Activated T-cell treated with anti-CD3 and anti-CD28 coated beads, Interleukin-2, amount 50 U/mL, for 48 hours (primary cell): ENCODE measurements around the gene IQSEC3.
A peak's percentile ranks its signal among the peaks of the same experiment; 100 is the strongest.
"Not testable (repeated sequence)": the region's sequence is repeated elsewhere in the genome, so short reads cannot be mapped to it uniquely, and the experiment has no call there.

Source experiments
- DNase-seq, 2 experiments: peaks; one replicate each; pipeline ENCODE4 v3.0.0-alpha.2; 2020

The IQSEC3 gene

DNA sequence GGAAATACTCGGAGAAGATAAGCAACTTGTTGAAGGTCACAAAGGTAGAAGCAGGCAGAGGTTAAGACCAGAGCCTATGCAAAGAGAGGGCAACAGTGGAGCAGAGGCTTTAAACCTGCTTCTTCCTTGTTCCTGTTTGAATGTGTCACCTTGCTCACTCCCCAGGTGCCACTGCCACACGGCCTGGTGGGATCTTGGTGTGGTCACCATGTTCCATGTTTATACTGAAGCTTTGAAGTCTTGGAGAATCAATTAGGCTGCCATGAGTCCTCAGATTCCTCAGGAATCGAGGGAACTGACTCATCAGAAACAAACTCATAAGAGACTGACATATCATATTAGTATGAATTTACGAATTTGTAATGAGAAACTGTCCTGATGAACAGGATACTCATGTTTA is 46.8 kb downstream of the IQSEC3 start:
- no peak for DNase-seq

DNA sequence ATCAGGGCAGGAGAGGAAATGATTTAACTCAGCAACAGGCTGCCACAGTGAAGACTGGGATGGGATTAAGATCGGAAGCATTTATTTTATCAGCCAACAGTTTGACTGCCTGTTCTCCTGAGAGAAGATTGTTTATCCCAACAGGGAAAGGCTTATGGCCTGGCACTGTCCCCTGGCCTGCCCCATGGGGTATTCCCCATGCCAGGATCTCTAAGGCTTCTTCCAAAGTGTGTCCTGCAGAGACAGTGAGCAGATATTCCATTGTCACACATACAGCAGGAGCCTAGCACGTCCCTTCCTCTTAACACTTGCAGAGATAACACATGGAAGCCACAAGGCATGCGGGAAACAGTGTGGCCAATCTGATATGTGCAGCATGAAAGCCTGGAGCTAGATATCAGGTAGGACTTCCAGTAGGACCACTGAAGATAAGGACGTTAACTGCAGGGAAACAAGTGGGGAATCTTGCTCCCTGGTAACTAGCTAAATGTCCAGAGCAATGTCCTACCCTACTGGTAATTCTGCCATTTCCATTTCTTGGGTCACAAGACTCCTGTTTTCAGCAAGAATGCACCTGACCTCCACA is 48.2 kb downstream of the IQSEC3 start:
- no peak for DNase-seq

DNA sequence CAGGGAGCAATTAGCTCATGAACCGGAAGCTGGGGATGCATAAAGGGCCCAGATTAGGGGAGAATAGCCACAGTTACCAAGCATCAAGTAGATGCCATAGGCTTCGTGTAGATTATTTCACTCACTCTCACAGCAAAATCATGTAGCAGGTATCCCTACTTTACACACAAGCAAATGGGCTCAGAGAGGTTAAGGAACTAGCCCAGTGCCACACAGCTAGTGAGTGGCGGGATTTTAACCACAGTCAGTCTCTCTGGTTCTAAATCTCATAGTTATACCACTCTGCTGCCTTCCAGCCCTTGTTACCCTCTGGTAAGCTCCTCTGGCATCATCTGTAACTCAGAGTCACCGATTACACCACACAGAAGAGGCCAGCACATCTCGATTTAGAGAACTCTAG is 49.0 kb downstream of the IQSEC3 start:
- DNase-seq, result no peak

DNA sequence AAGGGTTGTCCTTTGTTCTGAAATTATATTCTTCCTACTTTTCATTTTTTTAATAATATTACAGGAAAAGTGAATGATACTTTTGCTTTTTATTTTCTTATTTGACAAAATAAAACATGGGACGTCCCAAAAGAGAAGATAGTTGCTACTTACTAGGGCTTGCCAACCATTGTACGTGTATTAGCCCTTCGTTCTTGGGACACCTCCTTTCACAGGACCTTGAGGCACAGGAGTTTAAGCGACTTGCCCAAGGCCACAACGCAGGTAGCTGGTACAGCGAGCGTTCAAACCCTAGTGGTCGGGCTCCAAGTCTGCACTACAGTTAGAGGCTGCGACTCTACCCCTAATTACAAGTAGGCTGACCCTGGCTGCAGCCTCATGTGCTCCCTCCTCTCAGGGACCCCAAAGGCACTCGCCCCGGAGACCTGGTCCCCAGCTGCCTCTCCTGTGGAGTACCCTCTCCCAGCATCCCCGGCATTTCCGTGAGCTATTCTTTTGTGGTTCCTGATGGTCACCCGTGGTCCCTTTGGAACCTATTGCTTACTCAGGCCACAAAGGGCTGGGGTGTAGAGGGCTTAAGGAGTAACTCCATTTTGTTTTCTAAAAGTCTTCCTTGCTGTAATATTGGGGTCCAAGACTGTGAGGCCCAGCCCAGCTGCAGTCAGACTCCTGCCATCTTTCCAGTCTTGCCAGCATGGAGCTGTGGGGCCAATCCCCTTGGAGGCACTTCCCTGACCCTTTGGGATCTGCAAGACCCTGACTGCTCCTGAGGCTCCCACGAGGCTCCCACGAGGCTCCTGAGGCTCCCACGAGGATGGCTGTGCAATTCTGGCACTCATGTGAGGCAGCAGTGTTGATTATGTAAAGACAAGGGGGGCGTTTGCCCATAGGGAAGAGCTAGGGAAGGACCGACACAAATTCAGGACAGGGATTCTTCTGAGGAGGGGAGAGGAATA is 49.7 kb downstream of the IQSEC3 start:
- DNase-seq, result no peak

DNA sequence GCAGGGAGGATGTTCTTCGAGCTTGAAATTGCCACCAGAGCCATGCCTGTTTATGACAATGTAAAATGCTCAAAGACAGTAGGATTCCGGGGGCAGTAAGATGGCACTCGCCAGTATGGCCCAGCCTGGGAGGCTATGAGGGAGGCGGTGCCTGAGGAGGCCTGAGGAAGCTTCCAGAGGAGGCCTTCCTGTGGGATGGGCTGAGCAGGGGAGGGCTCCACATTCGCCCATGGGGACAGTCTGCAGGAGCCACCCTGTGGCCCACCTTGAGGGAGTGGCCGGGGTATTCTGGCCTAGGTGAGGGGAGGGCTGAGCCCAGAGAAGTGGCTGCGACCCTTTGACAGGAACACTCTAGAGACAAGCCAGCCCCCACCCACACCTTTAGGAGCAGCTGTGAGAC is 50.7 kb downstream of the IQSEC3 start:
- DNase-seq, result no peak

DNA sequence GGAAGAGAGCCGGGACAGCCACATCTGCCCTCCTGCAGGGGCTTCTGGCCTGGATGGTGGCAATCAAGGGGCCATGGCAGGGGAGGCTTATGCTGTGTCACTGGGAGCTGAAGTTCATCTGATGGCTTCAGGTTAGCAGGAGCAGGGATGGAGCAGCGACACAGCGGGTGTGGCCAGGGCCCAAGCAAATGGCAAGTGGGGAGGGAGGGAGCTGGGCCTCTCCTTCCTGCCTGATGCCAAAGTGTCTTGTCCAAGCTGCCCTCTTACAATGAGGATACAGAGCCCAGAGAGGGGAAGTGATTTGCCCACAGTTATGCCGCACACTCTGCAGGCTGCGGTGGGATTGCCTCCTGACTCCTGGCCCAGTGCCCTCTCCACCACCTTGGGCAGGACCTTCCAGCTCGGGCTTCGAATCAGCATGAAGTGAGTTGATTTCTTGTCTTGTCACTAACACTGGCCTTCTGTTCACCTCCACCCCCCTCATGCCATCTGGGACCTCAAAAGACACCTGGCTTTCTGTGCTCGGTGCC is 51.3 kb downstream of the IQSEC3 start:
- no peak for DNase-seq

DNA sequence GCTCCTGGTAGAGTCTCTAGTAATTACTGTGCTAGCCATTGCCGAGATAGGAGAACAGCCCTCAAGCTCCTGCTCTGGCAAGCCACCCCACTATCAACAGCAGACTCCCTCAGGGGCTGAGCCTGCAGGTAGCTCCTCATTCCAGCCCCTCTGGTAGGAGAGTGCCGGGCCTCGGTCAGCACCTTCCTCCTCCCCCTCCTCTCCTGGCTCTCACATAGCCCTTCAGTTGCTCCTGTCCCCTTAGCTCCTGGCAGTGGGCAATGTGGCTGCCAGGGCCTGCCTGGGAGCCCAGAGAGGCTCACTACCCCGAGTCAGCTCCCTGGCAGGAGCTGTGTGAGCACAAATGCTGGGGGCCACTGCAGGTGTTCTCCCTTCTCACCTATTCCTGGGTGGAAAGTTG is 52.0 kb downstream of the IQSEC3 start:
- no peak for DNase-seq

DNA sequence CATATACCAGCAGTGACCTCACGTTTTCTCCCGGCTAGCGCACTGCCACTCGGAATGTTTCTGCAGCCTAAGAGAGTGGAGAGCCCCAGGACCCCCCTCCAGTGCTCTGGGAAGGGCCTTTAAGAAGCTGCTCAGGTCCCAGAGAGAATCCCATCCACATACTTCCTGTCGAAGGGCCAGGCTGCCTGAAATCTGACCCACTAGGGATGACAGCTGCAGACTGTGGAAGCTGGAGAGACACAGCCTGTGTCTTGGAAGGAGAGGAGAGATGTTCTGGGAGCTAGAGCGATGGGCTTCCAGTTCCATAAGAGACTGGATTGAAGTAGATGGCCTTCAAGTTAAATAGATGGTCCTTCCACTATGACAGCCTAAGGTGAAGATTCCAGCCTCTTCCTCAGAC is 54.4 kb downstream of the IQSEC3 start:
- DNase-seq, result no peak

DNA sequence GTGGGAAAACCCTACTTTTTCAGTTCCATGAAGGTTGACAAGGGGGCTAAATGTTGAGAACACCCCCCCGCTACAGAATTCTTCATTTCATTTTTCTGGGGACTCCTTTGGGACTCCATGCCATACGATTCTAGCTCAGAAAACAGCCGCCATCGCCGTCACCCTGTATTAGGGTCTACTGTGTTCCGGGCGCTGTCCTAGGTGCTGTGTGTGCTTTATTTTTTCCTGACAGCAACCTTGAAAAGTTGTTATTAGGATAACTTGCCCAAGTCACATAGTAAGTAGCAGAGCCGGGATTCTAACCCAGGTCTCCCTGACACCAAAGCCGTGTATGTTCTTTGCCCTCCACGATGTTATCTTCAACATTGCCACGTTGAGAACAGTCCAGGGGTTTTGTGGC is 55.1 kb downstream of the IQSEC3 start:
- no peak for DNase-seq

DNA sequence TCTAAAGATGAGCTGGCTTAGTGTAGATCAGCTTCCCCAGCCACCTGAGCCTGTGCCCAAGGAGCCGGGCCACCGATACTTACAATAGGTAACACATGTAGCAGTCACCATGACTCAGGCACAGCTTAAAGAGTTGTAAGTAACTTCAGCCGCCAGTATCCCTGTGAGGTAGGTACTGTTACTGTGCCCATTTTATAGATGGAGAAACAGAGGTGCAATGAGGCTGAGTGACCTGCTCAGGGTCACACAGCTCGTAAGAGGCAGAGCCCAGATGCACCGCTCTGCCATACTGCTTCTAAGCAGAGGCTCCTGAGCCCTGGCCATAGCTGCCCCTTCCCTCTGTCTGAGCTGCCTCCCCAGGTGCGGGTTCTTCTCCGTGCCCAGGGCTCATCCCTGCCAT is 58.5 kb downstream of the IQSEC3 start:
- no peak for DNase-seq

DNA sequence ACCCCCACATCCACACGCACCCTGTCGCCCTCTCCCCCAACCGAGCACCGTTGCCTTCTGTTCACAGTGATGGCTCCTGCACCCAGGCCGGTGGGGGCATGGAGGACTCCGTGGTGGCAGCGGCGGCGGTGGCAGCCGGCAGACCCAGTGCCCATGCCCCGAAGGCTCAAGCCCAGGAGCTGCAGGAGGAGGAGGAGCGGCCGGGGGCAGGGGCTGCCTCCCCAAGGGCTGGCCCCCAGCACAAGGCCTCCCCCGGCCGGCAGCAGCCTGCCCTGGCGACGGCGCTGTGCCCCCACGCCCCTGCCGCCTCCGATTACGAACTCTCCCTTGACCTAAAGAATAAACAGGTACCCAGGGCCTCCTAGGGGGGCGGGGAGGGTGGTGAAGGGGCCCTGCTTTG is 59.0 kb downstream of the IQSEC3 start:
- no peak for DNase-seq

DNA sequence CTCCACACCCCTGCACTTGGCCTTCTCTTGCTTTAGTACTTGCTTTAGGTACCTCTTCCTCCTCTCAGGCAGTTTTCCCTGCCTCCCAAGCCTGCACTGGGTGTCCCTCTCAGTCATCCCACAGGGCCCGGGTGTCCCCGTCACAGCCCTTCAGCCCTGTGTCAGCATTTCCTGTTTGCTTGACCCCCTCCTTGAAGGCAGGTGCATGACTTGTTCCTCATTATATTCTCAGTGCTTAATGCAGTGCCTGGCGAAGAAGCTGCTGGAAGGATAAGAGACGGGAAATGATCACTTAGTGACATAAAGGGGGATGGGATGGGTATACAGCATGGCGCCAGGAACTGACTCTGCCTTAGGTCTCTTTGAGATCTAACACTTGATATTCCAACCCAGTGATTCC is 61.5 kb downstream of the IQSEC3 start:
- no peak for DNase-seq

DNA sequence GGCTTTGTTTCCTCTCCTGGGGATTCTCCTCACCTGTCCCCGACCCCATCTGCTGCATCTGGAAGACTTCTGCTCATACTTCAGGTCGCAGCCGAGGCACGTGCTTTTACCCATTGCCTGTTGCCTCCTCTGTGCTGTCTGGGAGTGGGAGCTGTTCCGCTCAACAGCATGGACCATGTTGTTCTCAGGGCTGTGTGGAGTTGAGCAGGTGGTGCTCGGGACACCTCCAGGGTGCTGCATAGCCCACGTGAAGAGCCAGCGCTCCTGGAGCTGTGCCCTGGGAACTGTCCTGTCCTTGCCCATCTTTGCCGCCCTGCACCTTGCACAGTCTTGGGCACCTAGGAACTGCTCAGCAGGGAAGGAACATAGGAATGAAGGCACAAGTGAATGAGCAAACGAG is 62.4 kb downstream of the IQSEC3 start:
- no peak for DNase-seq

DNA sequence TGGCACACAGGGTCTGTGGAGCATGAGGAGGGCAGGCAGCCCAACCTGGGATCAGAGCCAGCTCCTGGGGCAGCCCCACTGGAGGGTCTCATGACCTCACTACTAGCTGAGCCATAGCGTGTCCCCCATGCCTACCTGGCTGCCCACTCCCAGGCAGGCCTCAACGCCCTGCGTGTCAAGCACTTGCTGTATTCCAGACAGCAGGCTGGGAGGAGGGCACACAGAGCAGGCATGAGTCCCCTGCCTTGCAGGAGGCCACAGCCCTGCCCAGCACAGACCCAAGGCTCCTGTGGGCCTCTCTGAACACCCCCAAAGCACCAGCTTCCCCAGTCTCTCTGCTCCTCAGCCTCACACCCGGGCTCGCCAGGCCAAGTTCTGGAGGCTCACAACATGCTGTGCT is 64.0 kb downstream of the IQSEC3 start:
- no peak for DNase-seq

DNA sequence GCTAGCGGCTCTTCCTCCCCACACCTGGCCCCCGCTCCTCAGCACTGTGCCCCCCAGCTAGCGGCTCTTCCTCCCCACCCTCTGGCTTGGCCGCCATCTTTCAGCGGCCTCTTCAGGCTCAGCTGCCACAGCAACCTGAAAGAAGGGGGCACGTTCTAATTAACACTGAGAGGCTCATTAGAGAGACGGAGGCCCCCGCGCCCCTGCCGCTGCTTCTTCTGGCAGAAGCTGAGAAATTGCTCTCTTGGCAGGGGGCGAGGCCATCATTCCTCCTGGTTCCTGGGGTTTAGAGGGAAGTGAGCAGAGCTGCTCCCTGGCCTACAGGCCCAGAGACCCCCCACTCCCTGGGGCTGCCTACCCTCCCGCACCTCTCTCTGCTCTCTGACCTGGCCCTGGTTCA is 64.4 kb downstream of the IQSEC3 start:
- no peak for DNase-seq

DNA sequence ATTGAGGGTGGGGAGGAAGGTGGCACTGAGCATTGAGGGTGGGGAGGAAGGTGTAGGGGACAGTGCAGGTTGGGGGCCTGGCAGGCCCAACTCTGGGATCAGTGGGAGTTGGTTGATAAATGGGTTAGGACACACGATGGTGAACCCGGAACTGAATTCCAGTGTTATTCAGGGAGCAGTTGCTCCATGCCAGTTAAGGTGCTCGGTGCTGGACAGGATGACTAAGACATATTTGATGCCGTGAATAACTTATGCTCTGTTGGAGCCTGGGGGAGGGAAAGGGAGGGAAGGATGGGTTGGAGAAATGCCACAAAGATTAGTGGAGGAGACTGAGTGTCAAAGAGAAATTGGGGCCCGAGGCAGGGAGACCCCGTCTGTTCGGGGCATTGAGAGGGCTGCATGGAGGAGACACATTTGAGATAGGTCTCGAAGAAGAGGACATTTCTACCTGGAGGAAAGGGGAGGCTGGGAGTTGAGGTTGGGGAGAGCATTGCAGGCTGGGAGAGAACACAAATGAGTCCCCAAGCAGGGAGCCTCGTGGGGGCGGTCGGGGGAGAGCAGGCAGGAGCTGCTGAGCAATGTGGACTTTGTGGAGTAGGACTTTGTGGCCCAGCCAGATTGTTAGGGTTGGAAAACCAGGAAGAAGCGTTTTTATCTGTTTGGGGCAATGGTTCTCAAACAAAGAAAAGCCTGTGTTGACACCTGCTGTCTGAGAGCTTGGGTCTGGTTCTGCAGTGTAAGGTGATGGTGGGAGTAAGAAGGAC is 65.3 kb downstream of the IQSEC3 start:
- no peak for DNase-seq

DNA sequence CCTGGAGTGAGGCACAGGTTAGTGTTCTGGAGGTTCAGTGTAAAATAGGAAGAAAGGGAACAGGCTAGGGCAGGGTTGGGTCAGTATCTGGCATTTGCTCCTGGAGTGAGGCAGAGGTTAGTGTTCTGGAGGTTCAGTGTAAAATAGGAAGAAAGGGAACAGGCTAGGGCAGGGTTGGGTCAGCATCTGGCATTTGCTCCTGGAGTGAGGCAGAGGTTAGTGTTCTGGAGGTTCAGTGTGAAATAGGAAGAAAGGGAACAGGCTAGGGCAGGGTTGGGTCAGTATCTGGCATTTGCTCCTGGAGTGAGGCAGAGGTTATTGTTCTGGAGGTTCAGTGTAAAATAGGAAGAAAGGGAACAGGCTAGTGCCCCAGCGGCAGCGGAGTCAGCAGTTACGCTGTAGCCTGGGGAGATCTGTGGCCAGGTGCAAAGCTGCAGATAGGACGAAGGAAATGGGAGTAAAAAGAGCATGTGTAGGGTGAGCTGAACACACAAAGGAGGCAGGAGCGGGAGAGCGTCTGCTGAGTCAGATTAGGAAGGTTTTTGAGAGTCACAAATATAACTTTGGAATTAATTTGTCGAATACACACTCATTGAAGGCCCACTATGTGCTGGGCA is 67.2 kb downstream of the IQSEC3 start:
- not testable (repeated sequence) for DNase-seq

DNA sequence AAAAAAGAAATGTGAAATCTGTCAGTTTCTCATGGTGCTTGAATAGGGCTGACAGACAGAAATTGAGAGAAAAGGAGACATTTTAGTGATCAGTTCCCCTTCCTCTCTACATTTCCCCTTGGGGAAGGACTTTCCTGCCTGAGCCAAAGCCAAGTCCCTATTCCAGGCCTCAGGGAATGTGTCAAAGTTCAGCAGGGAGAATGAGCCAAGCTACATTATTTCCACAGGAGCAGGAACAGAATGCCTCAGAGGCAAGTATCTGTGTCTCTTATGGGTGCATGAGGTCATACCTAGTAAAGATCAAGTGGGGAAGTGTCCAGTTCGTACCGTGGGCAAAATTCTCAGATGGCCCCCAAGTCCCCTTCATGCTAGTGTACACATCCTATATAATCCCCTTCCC is 68.6 kb downstream of the IQSEC3 start:
- DNase-seq, result no peak

DNA sequence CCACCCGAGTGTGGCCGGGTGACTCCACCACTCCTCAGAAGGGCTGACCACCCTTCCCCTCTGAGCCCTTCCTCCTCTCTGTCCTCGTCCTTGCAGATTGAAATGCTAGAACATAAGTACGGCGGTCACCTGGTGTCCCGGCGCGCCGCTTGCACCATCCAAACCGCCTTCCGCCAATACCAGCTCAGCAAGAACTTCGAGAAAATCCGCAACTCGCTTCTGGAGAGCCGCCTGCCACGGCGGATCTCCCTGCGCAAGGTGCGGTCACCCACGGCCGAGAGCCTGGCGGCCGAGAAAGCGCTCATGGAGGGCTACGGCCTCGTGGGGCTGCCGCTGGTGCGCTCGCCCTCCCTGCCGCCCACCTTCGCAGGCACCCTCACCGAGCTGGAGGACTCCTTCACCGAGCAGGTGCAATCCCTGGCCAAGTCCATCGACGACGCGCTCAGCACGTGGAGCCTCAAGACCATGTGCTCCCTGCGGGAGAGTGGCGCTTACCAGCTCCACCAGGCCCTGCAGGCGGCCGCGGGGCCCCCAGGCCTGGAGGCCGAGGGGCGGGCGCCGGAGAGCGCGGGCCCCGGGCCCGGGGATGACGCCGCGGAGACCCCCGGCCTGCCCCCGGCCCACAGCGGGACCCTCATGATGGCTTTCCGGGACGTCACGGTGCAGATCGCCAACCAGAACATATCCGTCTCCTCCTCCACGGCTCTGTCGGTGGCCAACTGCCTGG is 71.8 kb downstream of the IQSEC3 start:
- DNase-seq, result no peak

DNA sequence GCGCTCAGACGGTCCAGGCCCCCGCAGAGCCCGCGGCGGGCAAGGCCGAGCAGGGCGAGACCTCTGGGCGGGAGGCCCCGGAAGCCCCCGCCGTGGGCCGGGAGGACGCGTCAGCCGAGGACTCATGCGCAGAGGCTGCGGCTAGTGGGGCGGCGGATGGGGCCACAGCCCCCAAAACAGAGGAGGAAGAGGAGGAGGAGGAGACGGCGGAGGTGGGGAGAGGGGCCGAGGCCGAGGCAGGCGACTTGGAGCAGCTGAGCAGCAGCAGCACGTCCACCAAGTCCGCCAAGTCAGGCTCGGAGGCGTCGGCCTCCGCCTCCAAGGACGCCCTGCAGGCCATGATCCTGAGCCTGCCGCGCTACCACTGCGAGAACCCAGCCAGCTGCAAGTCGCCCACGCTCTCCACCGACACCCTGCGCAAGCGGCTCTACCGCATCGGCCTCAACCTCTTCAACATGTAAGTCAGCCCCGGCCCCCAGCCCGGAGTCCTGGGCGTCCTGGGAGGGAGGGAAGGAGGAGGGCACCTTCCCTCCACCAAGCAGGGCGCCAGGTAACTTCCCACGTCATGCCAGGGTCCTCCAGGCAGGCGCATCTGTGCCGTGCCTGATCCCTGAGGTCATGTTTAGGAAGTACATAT is 72.4 kb downstream of the IQSEC3 start:
- peak; percentile 44 to 66 for DNase-seq

DNA sequence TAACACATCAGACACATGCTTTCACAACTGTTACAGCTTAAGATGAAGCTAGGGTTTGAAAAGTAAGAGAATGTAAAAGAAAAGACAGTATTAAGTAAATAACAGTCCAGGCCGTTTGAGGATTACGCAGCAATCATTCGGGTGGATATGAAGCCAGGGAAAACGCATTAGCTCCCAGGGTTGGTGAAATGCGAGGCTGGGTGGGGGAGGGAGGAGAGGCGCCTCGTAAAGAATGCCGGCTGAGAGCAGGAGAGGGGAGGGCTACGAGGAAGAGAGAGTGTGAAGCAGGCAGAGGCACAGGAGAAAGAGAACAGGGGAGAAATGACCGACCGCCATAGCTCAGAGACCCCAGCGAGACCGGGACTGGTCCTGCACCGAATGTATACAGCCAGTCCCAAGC is 73.0 kb downstream of the IQSEC3 start:
- DNase-seq, result no peak

DNA sequence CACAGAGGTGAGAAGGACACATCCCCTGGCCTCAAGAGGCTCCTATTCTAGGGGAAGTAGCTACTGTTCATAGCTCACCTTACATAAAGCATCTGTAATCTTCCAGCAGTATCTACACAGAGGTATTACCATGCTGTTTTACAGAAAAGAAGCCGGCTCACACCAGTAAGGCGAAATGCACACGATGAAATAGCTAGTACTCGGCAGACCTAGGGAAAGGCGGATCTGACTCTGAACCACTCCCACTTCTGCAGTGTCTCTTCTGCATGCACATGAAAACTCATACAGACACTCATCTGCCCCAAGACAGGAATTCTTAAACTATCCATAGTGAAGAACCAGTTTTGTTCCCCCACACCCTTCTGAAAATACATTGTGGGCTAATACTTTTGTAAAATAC is 73.6 kb downstream of the IQSEC3 start:
- no peak for DNase-seq
